Liver (tissue), 3 donors: ENCODE data around the gene TRIM71.

Experiments used
- ATF3 ChIP-seq: IDR thresholded peaks from 2 replicates; pipeline ENCODE4 v1.6.1; 2016; ENCODE audit warnings: antibody characterized with exemption
- CTCF ChIP-seq: fragments of 150-350 bp; IDR thresholded peaks from 2 replicates; pipeline ENCODE4 v1.5.1; 2017; ENCODE audit warnings: improper control_type of control experiment, low read depth, low read length; ENCODE audit not compliant: missing input control
- FOXA1 ChIP-seq: IDR thresholded peaks from 2 replicates; pipeline ENCODE4 v1.6.1; 2016; ENCODE audit warnings: antibody characterized with exemption
- GABPA ChIP-seq, 2 donors: IDR thresholded peaks in 1 of 2; conservative IDR thresholded peaks in 1 of 2; 2 replicates each; pipeline ENCODE4 v1.6.1; 2016; ENCODE audit warnings: antibody characterized with exemption in 2 of 2, mild to moderate bottlenecking in 1 of 2, moderate library complexity in 1 of 2
- HNF4G ChIP-seq: IDR thresholded peaks from 2 replicates; pipeline ENCODE4 v1.6.1; 2016; ENCODE audit warnings: antibody characterized with exemption
- RAD21 ChIP-seq, 2 donors: IDR thresholded peaks; 2 replicates each; pipeline ENCODE4 v1.6.1; 2016; ENCODE audit warnings: antibody characterized with exemption in 2 of 2, mild to moderate bottlenecking in 2 of 2
- TAF1 ChIP-seq: conservative IDR thresholded peaks from 2 replicates; pipeline ENCODE4 v1.6.1; 2016; ENCODE audit warnings: antibody characterized with exemption, mild to moderate bottlenecking
- donor health status: healthy.
- donor health status: healthy.

DNA sequence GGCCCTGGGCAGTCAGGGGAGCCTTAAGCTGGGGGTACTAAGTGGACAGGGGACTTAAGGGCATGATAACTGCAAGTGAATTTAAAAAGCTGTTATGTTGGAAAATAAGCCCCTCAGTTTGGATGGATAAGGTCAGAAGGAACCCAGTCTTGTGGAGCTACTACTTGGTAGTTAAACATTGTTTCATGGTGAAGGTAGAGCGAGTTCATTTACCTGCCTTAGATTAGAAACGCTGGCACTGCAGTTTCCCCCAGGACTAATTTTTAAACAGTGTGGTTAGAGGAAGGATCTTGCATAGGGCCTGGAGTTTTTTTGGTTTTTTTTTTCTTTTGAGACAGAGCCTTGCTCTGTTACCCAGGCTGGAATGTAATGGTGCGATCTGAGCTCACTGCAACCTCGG lies 31.2 kb downstream of the TRIM71 start:
- TF ChIP-seq FOXA1 (no peak), HNF4G (no peak), CTCF (no peak), GABPA (IDR thresholded peaks at IDR 0.05 in 1 of 2, conservative IDR thresholded peaks at IDR 0.05 in 1 of 2) (no peak), TAF1 (no peak), ATF3 (no peak), RAD21 (IDR thresholded peaks at IDR 0.05) (no peak)
